Uterus (tissue), 4 donors: ENCODE measurements around the gene LIPM. TPM values are rescaled to one million over a fixed set of nuclear protein-coding genes. Genes with fewer than 3 reads are reported as not detected.

ENCODE experiments used
- DNase-seq, 2 donors: peaks; one replicate each; pipeline ENCODE4 v3.0.0-alpha.2; 2019 to 2020
- H3K27ac ChIP-seq, 2 donors: fragments of 200-600 bp; sonication (generic); 1 replicate in 1 of 2; 2 replicates in 1 of 2; pipeline ENCODE4 v1.5.1; 2016 to 2018
- H3K27me3 ChIP-seq, 2 donors: fragments of 200-600 bp; sonication (generic); one replicate each; pipeline ENCODE4 v1.5.1; 2018 to 2019; ENCODE audit warnings: control low read depth in 1 of 2
- H3K36me3 ChIP-seq, 2 donors: fragments of 200-600 bp; sonication (generic); one replicate each; pipeline ENCODE4 v1.5.1; 2019; ENCODE audit warnings: control low read depth in 1 of 2
- H3K4me1 ChIP-seq, 2 donors: fragments of 200-600 bp; sonication (generic); one replicate each; pipeline ENCODE4 v1.5.1; 2018 to 2019; ENCODE audit warnings: control low read depth in 1 of 2
- H3K4me3 ChIP-seq, 2 donors: fragments of 200-600 bp; sonication (generic); 1 replicate in 1 of 2; 2 replicates in 1 of 2; pipeline ENCODE4 v1.5.1; 2018 to 2019; ENCODE audit warnings: mild to moderate bottlenecking in 1 of 2
- H3K9me3 ChIP-seq, 2 donors: fragments of 200-600 bp; sonication (generic); one replicate each; pipeline ENCODE4 v1.5.1; 2019; ENCODE audit warnings: control low read depth in 1 of 2
- POLR2A ChIP-seq, 2 donors: fragments of 450-650 bp; IDR thresholded peaks; one replicate each; pipeline ENCODE4 v1.6.1; 2016; ENCODE audit warnings: antibody characterized with exemption in 2 of 2, mild to moderate bottlenecking in 1 of 2, moderate library complexity in 1 of 2
- intact Hi-C: fragments of 100-400 bp; cut with DNase I; formaldehyde crosslinking; loops from one replicate; pipeline ENCODE4 v1.15.1; 2023; ENCODE audit warnings: low total_unique reads
- total RNA-seq, 4 donors: library from RNA; depleted of rRNA in 3 of 4; stranded (reverse); fragments of >200 nt in 3 of 4; gene quantifications; one replicate each; pipeline versions ENCODE4 v1.1.0 to v1.2.4, GENCODE V29; 2014 to 2023
- donor health status: DM: yes; HTN: yes; CAD: no.

The LIPM gene
- total RNA-seq, 4 donors from 2014 or later: not detected

DNA sequence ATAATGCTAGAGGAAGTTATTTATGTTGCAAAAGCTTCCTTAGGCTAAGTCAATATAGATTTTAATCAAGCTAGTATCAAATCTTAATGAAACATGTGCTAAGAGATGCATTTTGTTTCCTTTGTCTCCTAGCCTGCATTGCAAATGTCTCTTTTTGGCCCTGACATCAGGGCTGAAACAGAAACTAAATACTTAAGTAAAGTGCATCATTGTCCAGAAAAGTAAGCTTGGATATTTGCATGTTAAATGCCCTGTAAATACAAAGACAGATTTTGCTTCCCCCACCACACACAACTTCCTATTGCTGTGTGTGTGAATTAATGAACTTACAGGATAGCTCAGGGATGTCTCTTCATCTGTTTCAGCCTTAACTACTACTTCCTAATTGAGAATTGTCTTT, 67.6 kb downstream of the LIPM start:
- DNase-seq: no peak
- Histone ChIP-seq H3K4me1 (no peaks in the 10 kb centered on the region), H3K27me3 (no peaks in the 10 kb centered on the region), H3K4me3 (no peak overlapping the region), H3K9me3 (no peaks in the 10 kb centered on the region), H3K36me3 (no peaks in the 10 kb centered on the region), H3K27ac (no peak overlapping the region)
- no peak for TF ChIP-seq POLR2A (IDR thresholded peaks at IDR 0.05)
- intact Hi-C loops: no loop called here

Other genes with a start within 250 kb of the LIPM start
- gene RNLS, start 219.4 kb upstream of the LIPM start, total RNA-seq: 10 to 100 TPM in 3 of 4 donors, 1 to 10 TPM in 1; 8.7 to 19.7 (median 12.9) TPM
- 1 to 10 TPM in 1 of 4 donors, under 1 TPM in 2, not detected in 1; 0.48 to 1.2 (median 0.59) TPM for gene LIPJ, start 216.0 kb upstream of the LIPM start, total RNA-seq
- 1 to 10 TPM in 1 of 4 donors, under 1 TPM in 1, not detected in 2; 0.88 to 4.4 TPM for gene LIPF, start 138.3 kb upstream of the LIPM start, total RNA-seq
- gene LIPK, start 96.5 kb upstream of the LIPM start, total RNA-seq: not detected
- not detected for gene LIPN, start 42.7 kb upstream of the LIPM start, total RNA-seq
- gene ANKRD22, start 49.1 kb downstream of the LIPM start, total RNA-seq: under 1 TPM in 1 of 4 donors, not detected in 3; 0.48 TPM
- gene STAMBPL1, start 77.5 kb downstream of the LIPM start, total RNA-seq: 10 to 100 TPM in 1 of 4 donors, 1 to 10 TPM in 3; 3.8 to 23.6 (median 6.5) TPM
- gene ACTA2, start 150.0 kb downstream of the LIPM start, total RNA-seq: 1,000 to 10,000 TPM; 2,685 to 5,347 (median 3,837) TPM
- 100 to 1,000 TPM in 1 of 4 donors, 10 to 100 TPM in 3; 14.4 to 133 (median 48.7) TPM for gene FAS, start 188.1 kb downstream of the LIPM start, total RNA-seq